Vagina (tissue), 2 donors: ENCODE measurements around the gene TMCC2.

ENCODE experiments used
- CTCF ChIP-seq, 3 experiments: fragments of 450-650 bp in 2 of 3; fragments of 200-600 bp in 1 of 3; sonication (generic) in 1 of 3; IDR thresholded peaks; one replicate each; pipeline ENCODE4 v1.5.1; 2017 to 2019; ENCODE audit warnings: antibody characterized with exemption in 3 of 3, mild to moderate bottlenecking in 2 of 3, moderate library complexity in 2 of 3
- POLR2A ChIP-seq, 2 donors: fragments of 450-650 bp; IDR thresholded peaks; one replicate each; pipeline ENCODE4 v1.6.1; 2017; ENCODE audit warnings: antibody characterized with exemption in 2 of 2, mild to moderate bottlenecking in 2 of 2, moderate library complexity in 2 of 2

- TF ChIP-seq CTCF (IDR thresholded peaks at IDR 0.05) (no peak), POLR2A (IDR thresholded peaks at IDR 0.05) (no peak)
These were observed 32.3 kb downstream of the TMCC2 start for GRCh38 chr1:205259998-205260397.
